HEK293T (cell line): Measurements from ENCODE around the gene ATG16L1.

Experiments used
- CTCF ChIA-PET: fragments of 350-600 bp; formaldehyde crosslinking; extraction: SDS; loops from one replicate; lab custom pipeline; 2021; ENCODE audit warnings: antibody characterized with exemption, inconsistent platforms; lab: Yijun Ruan, JAX
- POLR2A ChIA-PET: fragments of 350-600 bp; formaldehyde crosslinking; extraction: SDS; loops from one replicate; lab custom pipeline; 2020; ENCODE audit warnings: antibody characterized with exemption, inconsistent platforms; lab: Yijun Ruan, JAX
- DNase-seq: peaks from one replicate; pipeline ENCODE4 v3.0.0; 2012; ENCODE audit warnings: mixed read lengths; ENCODE audit errors: extremely low spot score
- ARNT ChIP-seq: fragments of 450-650 bp; IDR thresholded peaks from 2 replicates; pipeline ENCODE4 v1.6.1; 2017; ENCODE audit warnings: mild to moderate bottlenecking
- BHLHE40 ChIP-seq: fragments of 450-650 bp; IDR thresholded peaks from 2 replicates; pipeline ENCODE4 v1.6.1; 2016; ENCODE audit warnings: mild to moderate bottlenecking, moderate library complexity, borderline replicate concordance
- CTBP1 ChIP-seq: fragments of 450-650 bp; IDR thresholded peaks from 2 replicates; pipeline ENCODE4 v1.6.1; 2016; ENCODE audit warnings: borderline replicate concordance
- ELF4 ChIP-seq: fragments of 450-650 bp; IDR thresholded peaks from 2 replicates; pipeline ENCODE4 v1.6.1; 2017; ENCODE audit warnings: antibody characterized with exemption
- FOXA1 ChIP-seq: fragments of 450-650 bp; IDR thresholded peaks from 2 replicates; pipeline ENCODE4 v1.6.1; 2016; ENCODE audit warnings: mild to moderate bottlenecking
- FOXK2 ChIP-seq: fragments of 450-650 bp; IDR thresholded peaks from 2 replicates; pipeline ENCODE4 v1.6.1; 2016; ENCODE audit warnings: mild to moderate bottlenecking
- FOXM1 ChIP-seq: fragments of 450-650 bp; IDR thresholded peaks from 2 replicates; pipeline ENCODE4 v1.6.1; 2017; ENCODE audit warnings: mild to moderate bottlenecking, borderline replicate concordance
- HDGF ChIP-seq: fragments of 450-650 bp; IDR thresholded peaks from 2 replicates; pipeline ENCODE4 v1.6.1; 2017; ENCODE audit warnings: antibody characterized with exemption, borderline replicate concordance
- L3MBTL2 ChIP-seq: fragments of 450-650 bp; conservative IDR thresholded peaks from 2 replicates; pipeline ENCODE4 v1.6.1; 2016; ENCODE audit warnings: mild to moderate bottlenecking
- LEF1 ChIP-seq: fragments of 450-650 bp; IDR thresholded peaks from 2 replicates; pipeline ENCODE4 v1.6.1; 2017; ENCODE audit warnings: mild to moderate bottlenecking, borderline replicate concordance
- NFRKB ChIP-seq: fragments of 450-650 bp; IDR thresholded peaks from 2 replicates; pipeline ENCODE4 v1.6.1; 2016; ENCODE audit warnings: mild to moderate bottlenecking, moderate library complexity
- SP1 ChIP-seq: fragments of 450-650 bp; IDR thresholded peaks from 2 replicates; pipeline ENCODE4 v1.6.1; 2017
- SUZ12 ChIP-seq: fragments of 450-650 bp; IDR thresholded peaks from 2 replicates; pipeline ENCODE4 v1.6.1; 2016; ENCODE audit warnings: mild to moderate bottlenecking
- TARDBP ChIP-seq: fragments of 450-650 bp; IDR thresholded peaks from 2 replicates; pipeline ENCODE4 v1.6.1; 2016
- ZNF384 ChIP-seq: fragments of 450-650 bp; IDR thresholded peaks from 2 replicates; pipeline ENCODE4 v1.6.1; 2016
- TF ChIP-seq, protein P1 (sequence below): fragments of 450-650 bp; IDR thresholded peaks from 2 replicates; pipeline ENCODE4 v1.6.1; 2016

Gene ATG16L1

DNA sequence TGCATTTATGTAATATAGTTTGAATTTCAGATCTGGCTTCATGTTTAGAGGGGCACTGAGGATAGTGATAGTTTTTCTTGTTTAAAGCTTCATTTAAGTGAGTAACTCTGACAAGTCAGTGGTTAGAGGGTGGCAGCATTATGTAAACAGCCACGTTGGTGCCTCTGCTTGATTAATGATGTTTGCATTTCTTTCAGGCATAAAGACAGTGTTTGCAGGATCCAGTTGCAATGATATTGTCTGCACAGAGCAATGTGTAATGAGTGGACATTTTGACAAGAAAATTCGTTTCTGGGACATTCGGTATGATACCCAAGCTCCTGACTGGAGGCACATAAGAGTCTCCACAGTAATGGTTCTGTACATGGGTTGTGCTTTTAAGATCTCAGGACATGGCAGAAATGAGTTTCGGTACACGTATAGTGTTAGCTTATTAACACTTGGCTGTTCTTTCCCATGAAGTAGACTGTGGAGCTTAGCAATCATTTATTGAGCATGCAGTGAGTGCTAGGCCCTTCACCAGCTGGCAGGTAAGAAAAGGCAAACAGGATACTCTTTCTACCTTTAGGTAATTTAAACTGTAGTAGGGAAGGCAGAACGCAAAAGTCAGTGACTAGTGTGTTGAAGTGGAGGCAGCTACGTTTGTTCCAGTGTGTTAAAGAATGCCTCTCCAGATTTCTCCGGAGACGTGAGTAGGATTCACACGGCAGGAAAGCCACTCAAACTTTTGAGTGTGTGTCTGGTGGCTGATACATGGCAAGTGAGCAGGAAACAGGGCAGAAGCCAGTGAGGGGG, 38.8 kb downstream of the ATG16L1 start:
- CTCF ChIA-PET: no interaction called here
- DNase-seq: no peak
- POLR2A ChIA-PET: no interaction called here
- TF ChIP-seq L3MBTL2: no peak
- TF ChIP-seq LEF1: no peak
- no peak for TF ChIP-seq SUZ12
- TF ChIP-seq, protein P1, sequence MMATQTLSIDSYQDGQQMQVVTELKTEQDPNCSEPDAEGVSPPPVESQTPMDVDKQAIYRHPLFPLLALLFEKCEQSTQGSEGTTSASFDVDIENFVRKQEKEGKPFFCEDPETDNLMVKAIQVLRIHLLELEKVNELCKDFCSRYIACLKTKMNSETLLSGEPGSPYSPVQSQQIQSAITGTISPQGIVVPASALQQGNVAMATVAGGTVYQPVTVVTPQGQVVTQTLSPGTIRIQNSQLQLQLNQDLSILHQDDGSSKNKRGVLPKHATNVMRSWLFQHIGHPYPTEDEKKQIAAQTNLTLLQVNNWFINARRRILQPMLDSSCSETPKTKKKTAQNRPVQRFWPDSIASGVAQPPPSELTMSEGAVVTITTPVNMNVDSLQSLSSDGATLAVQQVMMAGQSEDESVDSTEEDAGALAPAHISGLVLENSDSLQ: no peak
- no peak for TF ChIP-seq FOXA1
- no peak for TF ChIP-seq HDGF
- TF ChIP-seq NFRKB: no peak
- no peak for TF ChIP-seq ARNT
- no peak for TF ChIP-seq FOXM1
- TF ChIP-seq TARDBP: no peak
- TF ChIP-seq BHLHE40: no peak

DNA sequence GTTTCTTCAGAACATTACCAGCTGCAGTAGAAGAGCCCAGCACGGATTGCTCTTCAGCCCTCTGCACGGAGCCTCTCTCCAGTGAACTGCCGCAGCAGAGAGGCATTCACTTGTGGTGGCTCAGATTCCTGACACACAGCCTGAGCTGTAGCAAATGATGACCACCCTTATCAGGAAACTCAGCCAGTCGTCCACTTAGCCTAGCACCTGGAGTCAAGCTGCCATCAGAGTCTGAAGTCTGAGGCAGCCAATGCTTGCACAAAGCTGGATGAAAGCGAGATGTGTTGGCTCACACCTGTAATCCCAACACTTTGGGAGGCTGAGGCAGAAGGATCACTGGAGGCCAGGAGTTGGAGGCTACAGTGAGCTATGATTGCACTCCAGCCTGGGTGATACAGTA, 44.4 kb downstream of the ATG16L1 start:
- POLR2A ChIA-PET: no interaction called here

DNA sequence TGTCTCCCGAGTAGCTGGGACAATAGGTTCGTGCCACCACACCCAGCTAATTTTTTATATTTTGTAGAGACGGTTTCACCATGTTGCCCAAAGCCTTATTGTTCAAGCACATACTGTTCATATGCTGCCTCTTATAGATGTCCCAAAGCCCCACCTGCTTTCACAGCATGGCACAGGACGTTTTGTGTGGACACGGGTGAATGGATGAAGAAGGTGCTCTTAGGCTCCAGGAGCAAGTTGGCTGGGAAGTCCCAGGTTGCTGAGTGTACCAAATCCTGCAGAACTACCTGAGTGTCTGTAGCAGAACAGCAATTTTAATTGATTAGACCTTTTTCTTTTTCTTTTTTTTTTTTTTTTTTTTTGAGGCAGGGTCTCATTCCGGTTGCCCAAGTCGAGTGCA, 45.6 kb downstream of the ATG16L1 start:
- ChIA-PET CTCF (no interaction called here), POLR2A (no interaction called here)
- TF ChIP-seq LEF1 (no peak), NFRKB (no peak), FOXA1 (no peak)
- DNase-seq: no peak

More for the DNA sequence above, 44.4 kb downstream of the ATG16L1 start:
- no peak for DNase-seq
- CTCF ChIA-PET: no interaction called here
- no peak for TF ChIP-seq BHLHE40
- TF ChIP-seq FOXK2: no peak
- TF ChIP-seq SUZ12: no peak
- TF ChIP-seq LEF1: no peak
- no peak for TF ChIP-seq ELF4
- no peak for TF ChIP-seq FOXM1
- TF ChIP-seq SP1: no peak
- TF ChIP-seq ZNF384: no peak
- TF ChIP-seq NFRKB: no peak
- TF ChIP-seq, protein P1: no peak
- no peak for TF ChIP-seq FOXA1
- no peak for TF ChIP-seq HDGF

DNA sequence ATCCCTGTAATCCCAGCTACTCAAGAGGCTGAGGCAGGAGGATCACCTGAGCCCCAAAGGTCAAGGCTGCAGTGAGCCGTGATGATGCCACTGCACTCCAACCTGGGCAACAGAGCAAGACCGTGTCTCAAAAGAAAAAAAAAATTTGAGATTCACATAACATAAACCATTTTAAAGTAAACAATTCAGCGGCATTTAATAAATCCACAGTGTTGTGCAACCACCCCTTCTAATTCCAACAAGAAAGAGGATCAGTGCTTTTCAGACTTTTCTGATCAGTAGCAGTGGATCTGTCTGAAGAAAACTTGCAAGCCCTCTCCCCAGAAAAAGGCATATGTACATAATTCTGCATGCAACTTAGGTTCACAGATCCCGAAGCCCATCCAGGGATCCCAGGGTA, 48.9 kb downstream of the ATG16L1 start:
- ChIA-PET CTCF (no interaction called here), POLR2A (no interaction called here)
- no peak for DNase-seq

DNA sequence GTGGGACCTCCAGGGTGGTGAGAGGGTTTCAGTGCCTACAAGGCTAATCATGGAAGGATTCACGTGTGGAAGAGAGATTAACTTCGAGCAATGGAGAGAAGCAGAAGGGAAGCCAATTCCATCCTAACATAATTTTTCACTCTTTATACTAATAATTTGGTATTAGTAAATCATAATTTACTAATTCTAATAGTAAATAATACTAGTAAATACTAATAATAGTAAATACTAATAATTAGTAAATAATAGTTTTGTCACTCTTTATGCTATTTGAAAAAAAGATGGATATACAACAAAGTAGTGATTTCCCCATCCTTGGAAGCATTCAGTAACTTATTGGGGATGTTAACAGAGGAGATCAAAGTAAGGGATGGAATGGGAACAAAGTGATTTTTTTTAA, 49.8 kb downstream of the ATG16L1 start:
- ChIA-PET CTCF (no interaction called here), POLR2A (no interaction called here)
- DNase-seq: no peak
- TF ChIP-seq, protein P1: no peak
- TF ChIP-seq LEF1 (no peak), ELF4 (no peak), SUZ12 (no peak), NFRKB (no peak), ZNF384 (no peak)

More for the DNA sequence above, 48.9 kb downstream of the ATG16L1 start:
- TF ChIP-seq HDGF (no peak), CTBP1 (no peak)

DNA sequence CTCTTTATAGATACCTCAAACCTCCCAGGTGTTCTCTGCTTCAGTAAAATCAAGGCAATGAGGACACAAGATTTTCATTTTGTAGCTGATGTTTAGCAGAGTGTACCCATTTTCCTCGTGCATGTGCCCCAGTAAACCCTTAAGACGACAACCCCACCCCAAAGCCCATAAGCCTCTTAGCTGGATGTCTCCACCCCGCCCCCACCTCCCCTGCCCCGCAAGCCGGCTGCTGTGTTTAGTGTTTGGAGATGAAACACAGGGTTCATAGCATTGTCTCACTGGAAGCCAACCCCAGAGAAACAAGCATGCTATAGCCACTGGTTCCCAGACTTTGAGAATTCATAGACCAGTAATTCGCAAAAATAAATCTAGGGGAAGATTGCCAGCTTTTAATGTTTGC, 50.3 kb downstream of the ATG16L1 start:
- POLR2A ChIA-PET: no interaction called here

More for the DNA sequence above, 50.3 kb downstream of the ATG16L1 start:
- no peak for TF ChIP-seq L3MBTL2
- TF ChIP-seq CTBP1: no peak
- TF ChIP-seq NFRKB: no peak
- TF ChIP-seq BHLHE40: no peak
- TF ChIP-seq FOXM1: no peak
- TF ChIP-seq, protein P1: no peak
- TF ChIP-seq SP1: no peak
- TF ChIP-seq ARNT: no peak
- TF ChIP-seq LEF1: no peak
- TF ChIP-seq HDGF: no peak
- no peak for TF ChIP-seq ELF4
- no peak for TF ChIP-seq ZNF384
- no peak for TF ChIP-seq TARDBP
- no peak for TF ChIP-seq FOXA1
- no peak for TF ChIP-seq FOXK2
- TF ChIP-seq SUZ12: no peak
- no peak for DNase-seq
- CTCF ChIA-PET: no interaction called here
